Measurements from ENCODE around the gene IGSF11. TPM values are rescaled to one million over a fixed set of nuclear protein-coding genes. Genes with fewer than 3 reads are reported as not detected.

Gene IGSF11
- total RNA-seq, 4 donors from 2014 or later = 0.27 to 0.95 (median 0.59) TPM

DNA sequence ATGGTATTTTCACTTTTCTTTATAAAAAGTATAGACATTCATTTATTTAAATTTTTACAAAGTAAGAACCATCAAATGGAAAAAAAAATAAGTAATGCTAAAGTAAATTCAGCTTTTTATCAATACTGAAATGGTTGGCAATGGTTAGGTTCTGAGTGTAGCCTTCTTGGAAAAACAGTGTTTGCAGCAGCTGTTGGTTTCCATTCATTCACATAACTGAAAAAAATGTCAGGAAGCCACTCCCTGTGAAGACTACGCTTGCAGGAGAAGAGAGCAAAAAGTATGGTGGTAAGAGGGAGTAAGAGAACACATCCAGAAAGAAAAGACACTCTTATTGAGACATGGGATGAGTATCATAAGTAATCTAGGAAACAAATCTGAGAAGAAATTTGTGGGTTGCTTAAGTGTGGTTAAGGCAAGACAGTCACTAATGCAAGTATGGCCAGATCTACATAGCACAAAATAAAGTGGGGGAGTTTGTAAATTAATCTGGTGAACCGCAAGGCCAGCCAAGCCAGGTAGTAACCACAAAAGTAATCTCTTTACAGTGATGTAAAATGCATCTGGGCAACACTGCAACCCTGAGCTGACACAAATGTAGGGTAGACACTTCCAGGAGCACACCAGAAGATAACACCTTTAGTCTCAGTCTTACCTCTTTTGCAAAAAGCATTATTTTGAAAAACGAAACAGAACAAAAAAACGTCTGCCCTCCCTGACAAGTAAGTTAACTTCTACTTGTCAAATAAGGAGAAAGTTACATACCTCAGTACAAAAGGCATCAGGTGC, 133.7 kb downstream of the IGSF11 start:
- 48 to 49% methylated on average over 4 of the region's 4 CpGs for WGBS, 2 donors (ENCODE audit: low coverage in 1 of 2)
- Histone ChIP-seq H3K9me3 (no peaks in the 10 kb centered on the region), H3K36me3 (no peaks in the 10 kb centered on the region), H3K4me1 (no peaks in the 10 kb centered on the region), H3K4me3 (no peak overlapping the region), H3K27me3 (no peaks in the 10 kb centered on the region), H3K27ac (no peak overlapping the region)
- no peak for DNase-seq
- in situ Hi-C loops (cut with MboI; ENCODE audit: low pct_ligation_motif_present in 1 of 4, low pct_unique_long_range_greater_than_20kb in 1 of 4, low sequenced_read_pairs in 3 of 4) = no loop called here
- TF ChIP-seq, protein P1, sequence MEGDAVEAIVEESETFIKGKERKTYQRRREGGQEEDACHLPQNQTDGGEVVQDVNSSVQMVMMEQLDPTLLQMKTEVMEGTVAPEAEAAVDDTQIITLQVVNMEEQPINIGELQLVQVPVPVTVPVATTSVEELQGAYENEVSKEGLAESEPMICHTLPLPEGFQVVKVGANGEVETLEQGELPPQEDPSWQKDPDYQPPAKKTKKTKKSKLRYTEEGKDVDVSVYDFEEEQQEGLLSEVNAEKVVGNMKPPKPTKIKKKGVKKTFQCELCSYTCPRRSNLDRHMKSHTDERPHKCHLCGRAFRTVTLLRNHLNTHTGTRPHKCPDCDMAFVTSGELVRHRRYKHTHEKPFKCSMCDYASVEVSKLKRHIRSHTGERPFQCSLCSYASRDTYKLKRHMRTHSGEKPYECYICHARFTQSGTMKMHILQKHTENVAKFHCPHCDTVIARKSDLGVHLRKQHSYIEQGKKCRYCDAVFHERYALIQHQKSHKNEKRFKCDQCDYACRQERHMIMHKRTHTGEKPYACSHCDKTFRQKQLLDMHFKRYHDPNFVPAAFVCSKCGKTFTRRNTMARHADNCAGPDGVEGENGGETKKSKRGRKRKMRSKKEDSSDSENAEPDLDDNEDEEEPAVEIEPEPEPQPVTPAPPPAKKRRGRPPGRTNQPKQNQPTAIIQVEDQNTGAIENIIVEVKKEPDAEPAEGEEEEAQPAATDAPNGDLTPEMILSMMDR (IDR thresholded peaks at IDR 0.05) = no peak
- no peak for TF ChIP-seq POLR2A (IDR thresholded peaks at IDR 0.05)
- intact Hi-C loops (cut with DNase I; ENCODE audit: low total_unique reads) = no loop called here

DNA sequence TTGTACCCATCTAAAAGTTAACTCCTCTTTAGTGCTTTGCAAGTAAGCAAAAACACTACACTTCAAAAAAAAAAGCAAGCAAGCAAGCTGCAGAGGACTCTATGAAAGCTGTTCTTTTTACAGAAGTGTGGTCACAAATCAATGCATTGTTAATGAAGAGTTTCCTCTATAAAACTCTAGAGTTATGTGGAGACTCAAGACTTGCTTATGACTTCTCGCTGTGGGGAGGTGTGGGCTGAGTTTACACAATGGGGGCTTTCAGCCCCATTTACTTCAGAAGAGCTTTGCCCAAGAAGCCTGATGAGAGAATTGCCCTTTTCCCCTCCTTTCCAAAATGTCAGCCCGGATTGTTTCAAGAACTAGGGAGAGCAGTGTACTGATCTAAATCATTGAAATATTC, 144.4 kb downstream of the IGSF11 start:
- H3K4me3 ChIP-seq = no peak overlapping the region
- H3K36me3 ChIP-seq = no peaks in the 10 kb centered on the region
- 28 to 46% methylated on average over 2 of the region's 2 CpGs for WGBS, 2 donors (ENCODE audit: low coverage in 1 of 2)
- intact Hi-C loops (cut with DNase I; ENCODE audit: low total_unique reads) (no loop called here), in situ Hi-C loops (cut with MboI; ENCODE audit: low pct_ligation_motif_present in 1 of 4, low pct_unique_long_range_greater_than_20kb in 1 of 4, low sequenced_read_pairs in 3 of 4) (loop anchor here (25.0 kb wide), 3 partner anchors 347 to 497 kb away; partner anchors contain the start of gene B4GALT4 (in 3 of the 4))
- no peaks in the 10 kb centered on the region for H3K27me3 ChIP-seq
- no peak for TF ChIP-seq POLR2A (IDR thresholded peaks at IDR 0.05)
- no peak for TF ChIP-seq EP300 (IDR thresholded peaks at IDR 0.05; ENCODE audit: low read depth)
- TF ChIP-seq POLR2AphosphoS5 (IDR thresholded peaks at IDR 0.05) = no peak
- TF ChIP-seq, protein P1 (IDR thresholded peaks at IDR 0.05) = no peak
- no peaks in the 10 kb centered on the region for H3K9me3 ChIP-seq
- no peaks in the 10 kb centered on the region for H3K4me1 ChIP-seq
- no peak for DNase-seq
- H3K27ac ChIP-seq = no peak overlapping the region

DNA sequence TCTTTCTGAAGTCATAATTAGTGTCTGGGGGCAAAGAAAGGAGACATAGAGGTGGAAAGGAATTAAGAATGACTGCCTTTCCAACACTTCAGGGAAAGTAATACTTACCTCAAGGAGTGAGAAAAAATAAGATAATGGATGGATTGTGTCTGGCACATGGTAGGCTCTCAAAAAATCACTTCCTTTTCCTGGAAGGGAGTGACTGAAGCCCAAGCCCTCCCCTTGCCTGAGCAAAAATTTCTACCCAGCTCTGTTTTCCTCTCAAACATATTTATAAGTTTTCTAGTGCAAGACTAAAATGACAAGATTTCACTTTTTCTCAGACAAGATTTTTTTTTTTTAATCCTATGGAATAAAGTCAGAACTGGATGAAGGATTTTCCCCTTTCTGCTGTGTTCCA, 145.0 kb downstream of the IGSF11 start:
- Histone ChIP-seq H3K36me3 (no peaks in the 10 kb centered on the region), H3K27ac (no peak overlapping the region), H3K27me3 (no peaks in the 10 kb centered on the region), H3K4me1 (no peaks in the 10 kb centered on the region), H3K4me3 (no peak overlapping the region), H3K9me3 (no peaks in the 10 kb centered on the region)
- TF ChIP-seq, protein P1 (IDR thresholded peaks at IDR 0.05) = no peak
- TF ChIP-seq POLR2AphosphoS5 (IDR thresholded peaks at IDR 0.05) = no peak
- no peak for TF ChIP-seq EP300 (IDR thresholded peaks at IDR 0.05; ENCODE audit: low read depth)
- no peak for TF ChIP-seq POLR2A (IDR thresholded peaks at IDR 0.05)
- no peak for DNase-seq
- in situ Hi-C loops (cut with MboI; ENCODE audit: low pct_ligation_motif_present in 1 of 4, low pct_unique_long_range_greater_than_20kb in 1 of 4, low sequenced_read_pairs in 3 of 4) (loop anchor here (10.0 to 25.0 kb wide), 6 partner anchors 145 to 498 kb away; partner anchors contain the start of genes B4GALT4 (in 3 of the 4) and IGSF11 (in 1 of the 4)), intact Hi-C loops (cut with DNase I; ENCODE audit: low total_unique reads) (loop anchor here (10.0 kb wide), 1 partner anchor 145 kb away; the partner anchor contains the start of gene IGSF11)

DNA sequence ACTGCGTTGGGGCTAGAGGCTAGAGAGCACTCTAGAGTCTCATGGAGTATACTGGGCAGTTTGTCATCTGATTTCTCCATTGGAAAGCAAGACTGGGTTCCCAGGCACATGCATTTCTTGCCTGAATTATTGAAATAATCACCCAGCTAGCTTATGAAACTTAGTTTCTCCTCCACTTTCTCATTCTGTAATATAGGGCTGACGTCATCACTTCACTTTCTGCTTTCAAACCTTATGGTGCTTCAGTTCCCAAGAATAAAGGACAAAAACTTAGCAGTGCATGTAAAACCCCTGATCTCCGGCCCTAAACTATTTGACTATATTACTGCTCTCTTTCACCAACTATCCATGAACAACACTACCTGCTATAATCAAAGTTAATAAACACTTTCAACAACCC, 147.9 kb downstream of the IGSF11 start:
- no peaks in the 10 kb centered on the region for H3K36me3 ChIP-seq
- in situ Hi-C loops (cut with MboI; ENCODE audit: low pct_ligation_motif_present in 1 of 4, low pct_unique_long_range_greater_than_20kb in 1 of 4, low sequenced_read_pairs in 3 of 4) (loop anchor here (10.0 to 25.0 kb wide), 6 partner anchors 148 to 501 kb away; partner anchors contain the start of genes B4GALT4 (in 3 of the 4) and IGSF11 (in 1 of the 4)), intact Hi-C loops (cut with DNase I; ENCODE audit: low total_unique reads) (loop anchor here (10.0 kb wide), 1 partner anchor 148 kb away; the partner anchor contains the start of gene IGSF11)
- H3K27me3 ChIP-seq = no peaks in the 10 kb centered on the region
- 79 to 80% methylated on average over 2 to 3 of the region's 3 CpGs for WGBS, 2 donors (ENCODE audit: low coverage in 1 of 2)
- no peak overlapping the region for H3K4me3 ChIP-seq
- no peaks in the 10 kb centered on the region for H3K9me3 ChIP-seq
- TF ChIP-seq EP300 (IDR thresholded peaks at IDR 0.05; ENCODE audit: low read depth) (no peak), POLR2AphosphoS5 (IDR thresholded peaks at IDR 0.05) (no peak), POLR2A (IDR thresholded peaks at IDR 0.05) (no peak)
- TF ChIP-seq, protein P1 (IDR thresholded peaks at IDR 0.05) = no peak
- DNase-seq = no peak
- H3K27ac ChIP-seq = no peak overlapping the region
- no peaks in the 10 kb centered on the region for H3K4me1 ChIP-seq
